Tibial nerve (tissue), 4 donors: ENCODE data around the gene NFIA. TPM values are rescaled to one million over a fixed set of nuclear protein-coding genes. Genes with fewer than 3 reads are reported as not detected.

Experiments used
- DNase-seq, 2 donors: peaks; one replicate each; pipeline ENCODE4 v3.0.0-alpha.2; 2019; ENCODE audit warnings: low spot score in 2 of 2
- H3K27ac ChIP-seq, 4 donors: fragments of 200-600 bp; sonication (generic) in 3 of 4; one replicate each; pipeline ENCODE4 v1.5.1; 2017 to 2019; ENCODE audit warnings: mild to moderate bottlenecking in 1 of 4
- H3K27me3 ChIP-seq, 2 donors: fragments of 200-600 bp; sonication (generic) in 1 of 2; one replicate each; pipeline versions ENCODE4 v1.5.1 to v1.6.0; 2017 to 2019
- H3K36me3 ChIP-seq, 3 donors: fragments of 200-600 bp; sonication (generic); one replicate each; pipeline ENCODE4 v1.5.1; 2018 to 2019
- H3K4me1 ChIP-seq, 4 donors: fragments of 200-600 bp; sonication (generic) in 3 of 4; one replicate each; pipeline ENCODE4 v1.5.1; 2017 to 2019
- H3K4me3 ChIP-seq, 4 donors: fragments of 200-600 bp; sonication (generic) in 3 of 4; one replicate each; pipeline ENCODE4 v1.5.1; 2017 to 2019; ENCODE audit warnings: mild to moderate bottlenecking in 1 of 4, moderate library complexity in 1 of 4
- H3K9me3 ChIP-seq, 4 donors: fragments of 200-600 bp; sonication (generic) in 3 of 4; one replicate each; pipeline ENCODE4 v1.5.1; 2017 to 2019
- CTCF ChIP-seq, 5 experiments: fragments of 200-600 bp in 3 of 5; fragments of 450-650 bp in 2 of 5; sonication (generic) in 3 of 5; IDR thresholded peaks; one replicate each; pipeline ENCODE4 v1.5.1; 2016 to 2019; ENCODE audit warnings: antibody characterized with exemption in 5 of 5, mild to moderate bottlenecking in 3 of 5, moderate library complexity in 2 of 5
- EP300 ChIP-seq, 2 donors: sonication (generic); formaldehyde crosslinking; IDR thresholded peaks; one replicate each; pipeline ENCODE4 v1.6.1; 2017; ENCODE audit warnings: antibody characterized with exemption in 2 of 2, mild to moderate bottlenecking in 1 of 2
- POLR2A ChIP-seq, 2 donors: fragments of 450-650 bp; IDR thresholded peaks; one replicate each; pipeline ENCODE4 v1.6.1; 2017; ENCODE audit warnings: antibody characterized with exemption in 2 of 2, mild to moderate bottlenecking in 2 of 2, moderate library complexity in 2 of 2
- WGBS, 2 donors: methylation state at CpG; one replicate each; pipeline ENCODE4 v1.1.5; 2018; 5-methylcytosine and 5-hydroxymethylcytosine counted together
- total RNA-seq, 4 donors: library from RNA; depleted of rRNA; stranded (reverse); fragments of >200 nt; gene quantifications; one replicate each; pipeline ENCODE4 v1.1.0, GENCODE V29; 2016

NFIA gene
- total RNA-seq, 4 donors from 2014 or later = 71.2 to 81.4 (median 75.7) TPM

- no peaks in the 10 kb centered on the region for H3K9me3 ChIP-seq
- peaks cover 4 to 59% (median 16%) of the 10 kb centered on the region in 4 donors for H3K4me1 ChIP-seq
- DNase-seq = no peak
- no peaks in the 10 kb centered on the region for H3K36me3 ChIP-seq
- 36 to 59% methylated on average over 3 of the region's 3 CpGs for WGBS, 2 donors
- TF ChIP-seq EP300 (IDR thresholded peaks at IDR 0.05) = no peak
- TF ChIP-seq POLR2A (IDR thresholded peaks at IDR 0.05) = no peak
- no peaks in the 10 kb centered on the region for H3K27me3 ChIP-seq
- no peak overlapping the region for H3K4me3 ChIP-seq
- peak overlapping the region in 2 of 4 donors; percentile 27 to 63 for H3K27ac ChIP-seq
Observed at GRCh38 chr1:61152066-61152465, 69.7 kb downstream of the NFIA start.

- no peak for TF ChIP-seq CTCF (IDR thresholded peaks at IDR 0.05)
- no peak for TF ChIP-seq EP300 (IDR thresholded peaks at IDR 0.05)
- no peak for TF ChIP-seq POLR2A (IDR thresholded peaks at IDR 0.05)
- H3K4me3 ChIP-seq = no peak overlapping the region
- H3K9me3 ChIP-seq = no peaks in the 10 kb centered on the region
- H3K4me1 ChIP-seq = peaks cover 4 to 64% (median 20%) of the 10 kb centered on the region in 4 donors
- H3K27ac ChIP-seq = peak overlapping the region in 2 of 4 donors; percentile 27 to 63
- no peaks in the 10 kb centered on the region for H3K36me3 ChIP-seq
- no peaks in the 10 kb centered on the region for H3K27me3 ChIP-seq
- DNase-seq = no peak
Observed at GRCh38 chr1:61152469-61153105, 70.2 kb downstream of the NFIA start.

GRCh38 chr1:61156576-61157467, 74.5 kb downstream of the NFIA start:
- Histone ChIP-seq H3K27me3 (no peaks in the 10 kb centered on the region), H3K4me1 (peaks cover 4 to 73% (median 29%) of the 10 kb centered on the region in 4 donors), H3K9me3 (no peaks in the 10 kb centered on the region), H3K27ac (peak overlapping the region in 2 of 4 donors; percentile 41 to 61), H3K4me3 (no peak overlapping the region), H3K36me3 (no peaks in the 10 kb centered on the region)
- TF ChIP-seq CTCF (IDR thresholded peaks at IDR 0.05) (no peak), POLR2A (IDR thresholded peaks at IDR 0.05) (no peak), EP300 (IDR thresholded peaks at IDR 0.05) (no peak)
- 35 to 44% methylated on average over 4 of the region's 4 CpGs for WGBS, 2 donors
- no peak for DNase-seq

GRCh38 chr1:61157468-61157987, 75.2 kb downstream of the NFIA start:
- Histone ChIP-seq H3K27ac (peak overlapping the region in 2 of 4 donors; percentile 41 to 61), H3K9me3 (no peaks in the 10 kb centered on the region), H3K4me3 (no peak overlapping the region), H3K36me3 (no peaks in the 10 kb centered on the region), H3K4me1 (peaks cover 4 to 70% (median 23%) of the 10 kb centered on the region in 4 donors), H3K27me3 (no peaks in the 10 kb centered on the region)
- WGBS, 2 donors = 11 to 16% methylated on average over 3 of the region's 3 CpGs
- no peak for DNase-seq
- no peak for TF ChIP-seq CTCF (IDR thresholded peaks at IDR 0.05)
- TF ChIP-seq POLR2A (IDR thresholded peaks at IDR 0.05) = no peak
- no peak for TF ChIP-seq EP300 (IDR thresholded peaks at IDR 0.05)

- TF ChIP-seq EP300 (IDR thresholded peaks at IDR 0.05) (no peak), POLR2A (IDR thresholded peaks at IDR 0.05) (no peak), CTCF (IDR thresholded peaks at IDR 0.05) (no peak)
- WGBS, 2 donors = 33 to 38% methylated on average over 3 of the region's 3 CpGs
- DNase-seq = no peak
- Histone ChIP-seq H3K27ac (peak overlapping the region in 1 of 4 donors; percentile 29), H3K4me1 (peaks cover 0 to 59% (median 21%) of the 10 kb centered on the region in 4 donors), H3K36me3 (no peaks in the 10 kb centered on the region), H3K27me3 (no peaks in the 10 kb centered on the region), H3K4me3 (no peak overlapping the region), H3K9me3 (no peaks in the 10 kb centered on the region)
Observed at GRCh38 chr1:61158591-61158990, 76.2 kb downstream of the NFIA start.
